ENCODE results near the gene SEC31B. TPM values are rescaled to one million over a fixed set of nuclear protein-coding genes. Genes with fewer than 3 reads are reported as not detected.

SEC31B gene
- total and polyA plus RNA-seq, 2 of the 8 experiments (the other 6 are each of a cell fraction or from before 2014, with no cell fraction given): 4.1 to 5.3 TPM

DNA sequence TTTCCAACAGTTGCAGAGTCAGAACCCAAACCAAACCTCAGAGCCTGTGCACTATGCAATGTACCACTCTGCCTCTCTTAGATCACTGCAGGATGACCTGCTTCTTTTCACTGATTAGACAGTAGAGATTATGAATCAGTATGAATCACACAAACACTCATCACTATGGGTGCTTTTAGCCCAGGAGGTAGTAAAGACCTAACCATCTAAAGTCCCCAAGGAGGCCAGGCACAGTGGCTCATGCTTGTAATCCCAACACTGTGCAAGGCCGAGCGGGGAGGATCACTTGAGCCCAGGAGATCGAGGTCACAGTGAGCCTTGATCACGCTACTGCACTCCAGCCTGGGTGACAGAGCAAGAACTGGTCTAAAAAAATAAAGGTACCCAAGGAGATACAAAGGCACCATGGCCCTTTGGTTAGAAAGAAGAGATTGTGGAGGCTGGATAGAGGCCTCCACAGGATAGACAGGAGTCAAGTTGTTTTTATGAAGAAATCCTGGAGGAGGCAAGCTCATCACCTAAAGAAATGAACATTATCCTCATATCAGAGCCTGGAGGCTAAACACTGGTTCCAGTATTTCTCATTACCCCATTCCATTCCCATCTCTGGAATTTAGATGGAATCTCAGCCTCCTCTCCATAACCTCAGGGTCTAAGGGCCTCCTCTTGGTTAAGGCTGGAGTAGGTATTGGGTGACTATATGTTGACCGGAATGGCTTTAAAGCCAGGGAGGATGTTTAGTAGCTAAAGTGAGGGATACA is 12.9 kb downstream of the SEC31B start:
- no peaks in the 10 kb centered on the region for H3K79me1 ChIP-seq (ENCODE audit: low read depth, low read length)
- H3K18ac ChIP-seq (ENCODE audit: extremely low read depth, low read length): no peak overlapping the region
- H2BK5ac ChIP-seq (ENCODE audit: low read depth, low read length): no peak overlapping the region
- no peak overlapping the region for H4K91ac ChIP-seq (replicated peaks; ENCODE audit: insufficient read length, low read length)
- H2AFZ ChIP-seq (ENCODE audit: low read length): no peak overlapping the region
- H3K56ac ChIP-seq (replicated peaks; ENCODE audit: insufficient read length, low read depth, low read length): no peak overlapping the region
- 90% methylated on average over 5 of the region's 5 CpGs; no CpG with 5 or more reads in 1 of the 2 experiments for WGBS, 2 experiments (ENCODE audit: extremely low coverage in 1 of 2, insufficient coverage in 1 of 2, insufficient read length in 1 of 2, insufficient replicate concordance in 2 of 2, low coverage in 1 of 2, low lambda C conversion rate in 2 of 2, missing lambda C conversion rate in 1 of 2)
- no peak overlapping the region for H4K5ac ChIP-seq (ENCODE audit: insufficient read length, low read depth, low read length)
- peaks cover 0 to 5% of the 10 kb centered on the region in 2 experiments for H4K20me1 ChIP-seq (replicated peaks in 1 of 2; ENCODE audit: control insufficient read depth in 1 of 2, insufficient read depth in 2 of 2, low read length in 2 of 2)
- no peak for TF ChIP-seq EP300 (IDR thresholded peaks at IDR 0.05; ENCODE audit: borderline replicate concordance in 1 of 2, low read depth in 2 of 2, low read length in 2 of 2)
- TF ChIP-seq SUZ12 (IDR thresholded peaks at IDR 0.05; ENCODE audit: low read length): no peak
- DNase-seq (ENCODE audit: low read depth in 1 of 2, low spot score in 2 of 2) (no peak), FAIRE-seq (no peak)
- peaks cover 0 to 11% (median 4%) of the 10 kb centered on the region in 4 experiments; a peak in 3 of 7 replicates for H3K27me3 ChIP-seq (replicated peaks in 1 of 4; ENCODE audit: control insufficient read depth in 3 of 4, extremely low read depth in 1 of 4, insufficient read depth in 3 of 4, low read length in 3 of 4)
- H3K4me1 ChIP-seq (replicated peaks in 1 of 4; ENCODE audit: control insufficient read depth in 3 of 4, insufficient read depth in 4 of 4, low read length in 3 of 4): no peaks in the 10 kb centered on the region; a peak in 1 of 7 replicates
- no peaks in the 10 kb centered on the region for H3K36me3 ChIP-seq (ENCODE audit: control insufficient read depth in 2 of 4, insufficient read depth in 4 of 4, low read length in 3 of 4)
- H2BK20ac ChIP-seq (ENCODE audit: low read length): no peak overlapping the region
- H3K14ac ChIP-seq (ENCODE audit: insufficient read length): no peak overlapping the region
- no peak overlapping the region for H3K27ac ChIP-seq (ENCODE audit: low read depth, low read length)
- H2AK5ac ChIP-seq (ENCODE audit: low read depth, low read length): no peak overlapping the region
- no peak overlapping the region for H2BK12ac ChIP-seq (ENCODE audit: low read depth, low read length)
- H3K4me2 ChIP-seq (ENCODE audit: insufficient read depth in 1 of 2, low read depth in 2 of 2, low read length in 2 of 2): no peak overlapping the region
- POLR2A ChIA-PET (ENCODE audit: partially characterized antibody): interaction anchor here (0.9 to 2.5 kb wide), 2 partner anchors 20 to 133 kb away, joined by 5 to 9 read pairs; no protein-coding TSS in a partner anchor
- H3K9ac ChIP-seq (replicated peaks in 1 of 4; ENCODE audit: extremely low read depth in 1 of 4, low read depth in 3 of 4, low read length in 3 of 4): no peak overlapping the region
- H3K23ac ChIP-seq (ENCODE audit: insufficient read length): no peak overlapping the region
- no peaks in the 10 kb centered on the region; the same call in 1 of the 2 replicates for H3K23me2 ChIP-seq (ENCODE audit: low read depth, low read length)
- H4K8ac ChIP-seq (ENCODE audit: extremely low read depth, insufficient read depth, low read length): no peak overlapping the region
- H2BK120ac ChIP-seq (replicated peaks; ENCODE audit: low read depth, low read length): no peak overlapping the region
- H3K79me2 ChIP-seq (ENCODE audit: control insufficient read depth in 1 of 2, insufficient read depth in 2 of 2, low read length in 2 of 2): no peaks in the 10 kb centered on the region
- CTCF ChIA-PET (ENCODE audit: partially characterized antibody): interaction anchor here (1.2 to 13.4 kb wide), 12 partner anchors 11 to 177 kb away, joined by 3 to 190 read pairs (median 25); partner anchors contain the start of gene SEC31B
- H3K9me3 ChIP-seq (ENCODE audit: insufficient read depth in 2 of 2, low read depth in 1 of 2, low read length in 1 of 2): no peaks in the 10 kb centered on the region
- no peak overlapping the region for H3K4me3 ChIP-seq (ENCODE audit: extremely low read depth in 1 of 4, insufficient read depth in 2 of 4, low read depth in 3 of 4, low read length in 4 of 4)
- H3K4ac ChIP-seq (replicated peaks; ENCODE audit: insufficient read length, low read depth, low read length): no peak overlapping the region
- no peak overlapping the region for H2BK15ac ChIP-seq (ENCODE audit: low read length)

Measured in H1 (cell line).